Measurements from ENCODE around the gene NLRP6. TPM values are rescaled to one million over a fixed set of nuclear protein-coding genes. Genes with fewer than 3 reads are reported as not detected.

Gene NLRP6
- polyA plus RNA-seq, 2 of the 4 experiments (the other 2 are of a cell fraction), result 0.03 TPM; not detected in 1

DNA sequence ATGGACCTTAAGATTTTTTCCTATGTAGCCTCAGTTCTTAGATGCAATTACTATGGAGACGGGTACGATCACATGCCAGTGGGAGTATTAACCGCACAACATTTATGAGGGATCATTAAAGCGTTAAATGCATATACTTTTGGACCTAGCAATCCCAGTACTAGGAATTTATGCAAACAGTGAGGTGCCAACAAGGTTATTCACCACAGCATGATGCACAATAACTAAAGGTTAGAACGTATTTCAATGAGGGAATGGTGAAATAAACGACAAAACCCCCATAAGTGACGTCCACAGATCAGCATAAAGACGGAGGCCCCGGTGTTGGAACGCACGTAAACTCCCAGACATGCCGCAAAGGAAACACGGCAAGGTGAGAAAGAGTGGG, 42.6 kb upstream of the NLRP6 start:
- Histone ChIP-seq H3K27ac (peak overlapping the region; percentile 78 to 95), H3K4me1 (peaks cover 17% of the 10 kb centered on the region; the same call in 2 of the 3 replicates), H3K4me3 (peak overlapping the region; percentile 91), H3K4me2 (peak overlapping the region; percentile 88), H3K9me3 (no peaks in the 10 kb centered on the region)
- 6% methylated on average over 13 of the region's 13 CpGs for WGBS (ENCODE audit: missing lambda C conversion rate)
- POLR2A ChIA-PET, result no interaction called here
- CTCF ChIA-PET, result interaction anchor here (0.9 to 2.0 kb wide), 4 partner anchors 13 to 213 kb away, joined by 3 to 7 read pairs (median 5); no protein-coding TSS in a partner anchor
- FAIRE-seq (no peak), ATAC-seq (peak in 1 of 2 experiments; percentile 29; a peak in 4 of 6 replicates), DNase-seq (ENCODE audit: low read depth in 1 of 2, low spot score in 1 of 2) (no peak)
- TF ChIP-seq CBX2 (IDR thresholded peaks at IDR 0.05; ENCODE audit: borderline replicate concordance, low read depth) (no peak), HOXB5 (CRISPR knock-in tag; IDR thresholded peaks at IDR 0.05) (no peak), EHF (CRISPR knock-in tag; IDR thresholded peaks at IDR 0.05) (no peak), MAZ (IDR thresholded peaks at IDR 0.05; ENCODE audit: borderline replicate concordance, low read depth, low read length) (no peak), POLR2A (IDR thresholded peaks at IDR 0.05; ENCODE audit: low read length) (no peak), NR3C1 (IDR thresholded peaks at IDR 0.05) (no peak)
- TF ChIP-seq, protein P1, sequence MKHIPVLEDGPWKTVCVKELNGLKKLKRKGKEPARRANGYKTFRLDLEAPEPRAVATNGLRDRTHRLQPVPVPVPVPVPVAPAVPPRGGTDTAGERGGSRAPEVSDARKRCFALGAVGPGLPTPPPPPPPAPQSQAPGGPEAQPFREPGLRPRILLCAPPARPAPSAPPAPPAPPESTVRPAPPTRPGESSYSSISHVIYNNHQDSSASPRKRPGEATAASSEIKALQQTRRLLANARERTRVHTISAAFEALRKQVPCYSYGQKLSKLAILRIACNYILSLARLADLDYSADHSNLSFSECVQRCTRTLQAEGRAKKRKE (CRISPR knock-in tag; IDR thresholded peaks at IDR 0.05; ENCODE audit: low read depth), result no peak

DNA sequence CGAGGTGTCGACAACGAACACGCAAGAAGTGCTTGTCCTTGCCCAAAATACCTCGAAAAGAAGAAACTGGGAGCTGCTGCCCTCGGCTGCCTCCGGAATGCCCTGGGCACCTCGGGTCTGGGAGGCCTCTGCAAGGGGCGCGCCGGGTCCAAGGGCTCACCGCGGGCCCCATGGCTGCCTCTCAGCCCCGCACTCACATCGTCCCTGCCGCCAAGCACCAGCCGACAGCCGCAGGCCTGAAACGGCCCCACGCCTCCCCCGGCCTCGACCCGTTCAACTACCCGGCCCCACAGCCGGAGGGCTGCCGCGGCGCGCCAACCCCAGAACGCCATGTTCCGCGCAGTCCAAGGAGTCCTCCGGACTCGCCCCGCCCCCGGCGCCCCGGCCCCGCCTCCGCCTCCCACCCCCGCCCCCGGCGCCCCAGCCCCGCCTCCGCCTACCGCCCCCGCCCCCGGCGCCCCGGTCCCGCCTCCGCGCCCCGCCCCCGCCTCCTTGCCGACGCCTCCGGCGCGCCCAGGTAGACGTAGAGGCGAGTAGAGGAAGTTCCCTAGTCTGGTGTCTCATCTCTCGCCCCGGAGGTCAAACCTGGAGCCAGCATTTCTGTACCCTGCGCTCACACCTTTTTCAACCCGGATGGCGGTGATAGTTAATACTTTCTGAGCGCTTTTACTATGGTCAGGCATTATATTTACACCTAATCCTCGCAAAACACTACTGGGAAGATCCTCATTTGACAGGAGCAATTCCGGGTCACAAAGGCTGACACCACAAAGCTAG, 42.0 kb upstream of the NLRP6 start, which contains the start of gene SIRT3:
Gene SIRT3, minus strand, starts transcription at position 346 of the 777 bp plus-strand sequence. Its CDS starts 14 bp downstream, at position 332.
- DNase-seq (ENCODE audit: low read depth in 1 of 2, low spot score in 1 of 2) (peak; percentile 90 to 95), FAIRE-seq (no peak), ATAC-seq (peak; percentile 93 to 96)
- ChIA-PET POLR2A (interaction anchor here (1.2 to 2.3 kb wide), 2 partner anchors 14 to 29 kb away, joined by 4 to 8 read pairs; partner anchors contain the start of genes BET1L and RIC8A), CTCF (interaction anchor here (0.8 to 2.0 kb wide), 5 partner anchors 14 to 68 kb away, joined by 3 to 17 read pairs (median 3); no protein-coding TSS in a partner anchor)
- Histone ChIP-seq H3K27ac (peak within 1 kb of the TSS; percentile 95 to 96), H3K4me3 (peak within 1 kb of the TSS; percentile 91), H3K4me2 (peak within 1 kb of the TSS; percentile 99), H3K4me1 (peaks cover 17% of the 10 kb centered on the region; the same call in 2 of the 3 replicates), H3K9me3 (no peaks in the 10 kb centered on the region)
- under 1% methylated on average over 18 of the region's 70 CpGs for WGBS (ENCODE audit: missing lambda C conversion rate)
- TF ChIP-seq, protein P1 (CRISPR knock-in tag; IDR thresholded peaks at IDR 0.05; ENCODE audit: low read depth), result no peak
- TF ChIP-seq NPAS2 (CRISPR knock-in tag; IDR thresholded peaks at IDR 0.05; ENCODE audit: borderline replicate concordance) (no peak), NFE2L2 (conservative IDR thresholded peaks at IDR 0.05; ENCODE audit: low read length) (no peak), KDM5A (IDR thresholded peaks at IDR 0.05) (peak; percentile 65; the same call in 1 of the 2 replicates), ZSCAN20 (CRISPR knock-in tag; IDR thresholded peaks at IDR 0.05) (no peak), BHLHE40 (IDR thresholded peaks at IDR 0.05; ENCODE audit: low read depth, low read length) (no peak), CHD4 (IDR thresholded peaks at IDR 0.05; ENCODE audit: borderline replicate concordance) (no peak), TP53 (CRISPR knock-in tag; IDR thresholded peaks at IDR 0.05) (peak; percentile 42; the same call in 1 of the 2 replicates), ZFP36 (IDR thresholded peaks at IDR 0.05; ENCODE audit: borderline replicate concordance, partially characterized antibody) (no peak), NR3C1 (IDR thresholded peaks at IDR 0.05) (no peak), JUNB (IDR thresholded peaks at IDR 0.05) (no peak), FOXS1 (CRISPR knock-in tag; IDR thresholded peaks at IDR 0.05) (0 out of 2 replicates have a peak, but pooled peaks have one; percentile 15), CBX8 (IDR thresholded peaks at IDR 0.05) (no peak), POLR2AphosphoS2 (conservative IDR thresholded peaks at IDR 0.05; ENCODE audit: low read length) (no peak), MAFK (IDR thresholded peaks at IDR 0.05; ENCODE audit: partially characterized antibody) (no peak), SREBF2 (IDR thresholded peaks at IDR 0.05) (no peak)
- TF ChIP-seq, protein P2, sequence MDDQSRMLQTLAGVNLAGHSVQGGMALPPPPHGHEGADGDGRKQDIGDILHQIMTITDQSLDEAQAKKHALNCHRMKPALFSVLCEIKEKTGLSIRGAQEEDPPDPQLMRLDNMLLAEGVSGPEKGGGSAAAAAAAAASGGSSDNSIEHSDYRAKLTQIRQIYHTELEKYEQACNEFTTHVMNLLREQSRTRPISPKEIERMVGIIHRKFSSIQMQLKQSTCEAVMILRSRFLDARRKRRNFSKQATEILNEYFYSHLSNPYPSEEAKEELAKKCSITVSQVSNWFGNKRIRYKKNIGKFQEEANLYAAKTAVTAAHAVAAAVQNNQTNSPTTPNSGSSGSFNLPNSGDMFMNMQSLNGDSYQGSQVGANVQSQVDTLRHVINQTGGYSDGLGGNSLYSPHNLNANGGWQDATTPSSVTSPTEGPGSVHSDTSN (IDR thresholded peaks at IDR 0.05), result no peak
- TF ChIP-seq, protein P3, sequence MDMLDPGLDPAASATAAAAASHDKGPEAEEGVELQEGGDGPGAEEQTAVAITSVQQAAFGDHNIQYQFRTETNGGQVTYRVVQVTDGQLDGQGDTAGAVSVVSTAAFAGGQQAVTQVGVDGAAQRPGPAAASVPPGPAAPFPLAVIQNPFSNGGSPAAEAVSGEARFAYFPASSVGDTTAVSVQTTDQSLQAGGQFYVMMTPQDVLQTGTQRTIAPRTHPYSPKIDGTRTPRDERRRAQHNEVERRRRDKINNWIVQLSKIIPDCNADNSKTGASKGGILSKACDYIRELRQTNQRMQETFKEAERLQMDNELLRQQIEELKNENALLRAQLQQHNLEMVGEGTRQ (IDR thresholded peaks at IDR 0.05), result no peak
- TF ChIP-seq, protein P4, sequence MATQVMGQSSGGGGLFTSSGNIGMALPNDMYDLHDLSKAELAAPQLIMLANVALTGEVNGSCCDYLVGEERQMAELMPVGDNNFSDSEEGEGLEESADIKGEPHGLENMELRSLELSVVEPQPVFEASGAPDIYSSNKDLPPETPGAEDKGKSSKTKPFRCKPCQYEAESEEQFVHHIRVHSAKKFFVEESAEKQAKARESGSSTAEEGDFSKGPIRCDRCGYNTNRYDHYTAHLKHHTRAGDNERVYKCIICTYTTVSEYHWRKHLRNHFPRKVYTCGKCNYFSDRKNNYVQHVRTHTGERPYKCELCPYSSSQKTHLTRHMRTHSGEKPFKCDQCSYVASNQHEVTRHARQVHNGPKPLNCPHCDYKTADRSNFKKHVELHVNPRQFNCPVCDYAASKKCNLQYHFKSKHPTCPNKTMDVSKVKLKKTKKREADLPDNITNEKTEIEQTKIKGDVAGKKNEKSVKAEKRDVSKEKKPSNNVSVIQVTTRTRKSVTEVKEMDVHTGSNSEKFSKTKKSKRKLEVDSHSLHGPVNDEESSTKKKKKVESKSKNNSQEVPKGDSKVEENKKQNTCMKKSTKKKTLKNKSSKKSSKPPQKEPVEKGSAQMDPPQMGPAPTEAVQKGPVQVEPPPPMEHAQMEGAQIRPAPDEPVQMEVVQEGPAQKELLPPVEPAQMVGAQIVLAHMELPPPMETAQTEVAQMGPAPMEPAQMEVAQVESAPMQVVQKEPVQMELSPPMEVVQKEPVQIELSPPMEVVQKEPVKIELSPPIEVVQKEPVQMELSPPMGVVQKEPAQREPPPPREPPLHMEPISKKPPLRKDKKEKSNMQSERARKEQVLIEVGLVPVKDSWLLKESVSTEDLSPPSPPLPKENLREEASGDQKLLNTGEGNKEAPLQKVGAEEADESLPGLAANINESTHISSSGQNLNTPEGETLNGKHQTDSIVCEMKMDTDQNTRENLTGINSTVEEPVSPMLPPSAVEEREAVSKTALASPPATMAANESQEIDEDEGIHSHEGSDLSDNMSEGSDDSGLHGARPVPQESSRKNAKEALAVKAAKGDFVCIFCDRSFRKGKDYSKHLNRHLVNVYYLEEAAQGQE (IDR thresholded peaks at IDR 0.05), result no peak
- TF ChIP-seq, protein P5, sequence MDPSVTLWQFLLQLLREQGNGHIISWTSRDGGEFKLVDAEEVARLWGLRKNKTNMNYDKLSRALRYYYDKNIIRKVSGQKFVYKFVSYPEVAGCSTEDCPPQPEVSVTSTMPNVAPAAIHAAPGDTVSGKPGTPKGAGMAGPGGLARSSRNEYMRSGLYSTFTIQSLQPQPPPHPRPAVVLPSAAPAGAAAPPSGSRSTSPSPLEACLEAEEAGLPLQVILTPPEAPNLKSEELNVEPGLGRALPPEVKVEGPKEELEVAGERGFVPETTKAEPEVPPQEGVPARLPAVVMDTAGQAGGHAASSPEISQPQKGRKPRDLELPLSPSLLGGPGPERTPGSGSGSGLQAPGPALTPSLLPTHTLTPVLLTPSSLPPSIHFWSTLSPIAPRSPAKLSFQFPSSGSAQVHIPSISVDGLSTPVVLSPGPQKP (IDR thresholded peaks at IDR 0.05; ENCODE audit: low read depth, low read length), result no peak
- TF ChIP-seq, protein P6, sequence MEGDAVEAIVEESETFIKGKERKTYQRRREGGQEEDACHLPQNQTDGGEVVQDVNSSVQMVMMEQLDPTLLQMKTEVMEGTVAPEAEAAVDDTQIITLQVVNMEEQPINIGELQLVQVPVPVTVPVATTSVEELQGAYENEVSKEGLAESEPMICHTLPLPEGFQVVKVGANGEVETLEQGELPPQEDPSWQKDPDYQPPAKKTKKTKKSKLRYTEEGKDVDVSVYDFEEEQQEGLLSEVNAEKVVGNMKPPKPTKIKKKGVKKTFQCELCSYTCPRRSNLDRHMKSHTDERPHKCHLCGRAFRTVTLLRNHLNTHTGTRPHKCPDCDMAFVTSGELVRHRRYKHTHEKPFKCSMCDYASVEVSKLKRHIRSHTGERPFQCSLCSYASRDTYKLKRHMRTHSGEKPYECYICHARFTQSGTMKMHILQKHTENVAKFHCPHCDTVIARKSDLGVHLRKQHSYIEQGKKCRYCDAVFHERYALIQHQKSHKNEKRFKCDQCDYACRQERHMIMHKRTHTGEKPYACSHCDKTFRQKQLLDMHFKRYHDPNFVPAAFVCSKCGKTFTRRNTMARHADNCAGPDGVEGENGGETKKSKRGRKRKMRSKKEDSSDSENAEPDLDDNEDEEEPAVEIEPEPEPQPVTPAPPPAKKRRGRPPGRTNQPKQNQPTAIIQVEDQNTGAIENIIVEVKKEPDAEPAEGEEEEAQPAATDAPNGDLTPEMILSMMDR (IDR thresholded peaks at IDR 0.05), result no peak

Measured in A549 (cell line).